NCI-H2196 (cell line): ENCODE results near the gene UACA.

ENCODE experiments used
- DNase-seq: peaks from one replicate; lab custom pipeline; 2025; ENCODE audit not compliant: unreplicated experiment; lab: John Stamatoyannopoulos, UW

UACA gene

DNA sequence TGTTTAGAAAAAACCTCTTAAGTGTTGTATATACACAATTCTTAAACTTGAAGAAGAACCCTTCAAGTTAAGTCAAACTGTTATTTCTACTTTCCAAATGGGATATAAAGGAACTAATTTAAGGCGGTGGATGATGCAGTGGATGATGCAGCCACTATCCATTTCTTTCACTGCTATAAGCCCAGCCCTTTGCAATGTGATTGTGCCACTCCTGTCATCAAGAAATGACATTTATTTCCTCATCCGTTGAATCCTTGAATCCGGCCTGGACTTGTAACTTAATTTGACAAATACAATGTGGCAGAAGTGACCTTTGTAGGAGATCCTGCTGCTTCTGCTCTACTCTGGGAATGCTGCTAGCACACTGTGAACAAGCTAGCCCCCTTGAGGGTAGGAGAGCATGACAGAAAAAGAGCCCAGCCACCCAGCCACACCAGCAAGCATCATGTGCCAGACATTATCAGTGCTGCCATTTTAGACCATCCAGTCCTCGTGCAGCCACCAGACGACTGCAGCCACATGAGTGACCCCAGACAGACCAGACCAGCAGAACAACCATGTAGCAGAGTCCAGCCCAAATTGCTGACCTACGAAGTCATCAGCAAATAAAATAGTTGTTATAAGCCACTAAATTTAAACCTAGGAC is 47.4 kb downstream of the UACA start:
- DNase-seq: no peak

DNA sequence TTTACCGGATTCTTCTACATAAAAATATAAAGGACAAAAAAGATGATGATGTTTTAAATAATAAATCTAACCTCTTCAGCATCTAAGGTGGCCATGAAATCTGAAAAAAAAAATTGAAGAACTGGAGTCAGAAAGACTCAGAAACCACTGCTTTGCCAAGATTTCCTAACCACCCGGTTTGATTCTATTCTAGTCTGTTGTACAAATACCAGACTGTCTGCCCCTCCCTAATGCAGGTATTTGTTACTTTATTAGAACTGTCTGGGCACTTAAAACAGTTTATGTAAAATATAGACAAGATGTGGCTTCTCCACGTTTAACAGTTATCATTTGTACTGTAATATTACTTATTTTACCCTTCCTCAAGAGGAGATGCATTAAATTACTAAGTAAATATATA is 48.8 kb downstream of the UACA start:
- no peak for DNase-seq

DNA sequence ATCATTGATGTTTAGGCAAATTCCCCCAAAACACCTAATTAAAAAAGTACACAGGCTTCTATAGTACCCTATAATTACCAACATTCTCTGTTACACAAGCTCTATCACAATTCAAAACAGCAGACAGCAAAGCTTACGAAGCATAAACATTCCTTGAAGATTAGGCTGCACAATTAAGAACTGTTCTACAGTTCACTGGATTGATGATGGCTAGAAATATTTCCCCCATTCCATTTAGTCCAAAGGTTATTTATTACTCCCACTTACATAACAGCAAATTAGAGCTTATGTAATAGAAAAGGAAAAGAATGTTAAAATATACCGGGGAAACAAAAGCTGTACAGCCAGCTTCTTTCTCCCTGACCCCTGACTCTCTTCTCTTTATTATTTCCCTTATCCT is 49.3 kb downstream of the UACA start:
- no peak for DNase-seq

DNA sequence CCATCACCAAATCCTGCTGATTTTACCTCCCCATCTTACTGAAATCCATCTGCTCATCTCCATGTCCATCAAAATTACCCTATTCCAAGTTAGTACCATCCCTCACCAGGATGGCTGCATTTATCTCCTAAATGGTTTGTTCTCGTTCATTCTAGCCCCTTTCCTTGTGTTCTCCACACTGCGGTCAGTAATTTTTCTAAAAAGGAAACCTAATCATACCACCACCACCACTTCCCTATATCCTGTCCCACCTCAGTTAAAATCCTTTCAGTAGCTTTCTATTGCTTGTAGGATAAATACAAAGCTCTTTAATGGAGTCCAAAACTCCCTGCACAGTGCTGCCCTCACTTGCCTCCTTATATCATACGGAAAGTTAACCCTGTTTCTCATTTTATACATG is 51.1 kb downstream of the UACA start:
- no peak for DNase-seq

DNA sequence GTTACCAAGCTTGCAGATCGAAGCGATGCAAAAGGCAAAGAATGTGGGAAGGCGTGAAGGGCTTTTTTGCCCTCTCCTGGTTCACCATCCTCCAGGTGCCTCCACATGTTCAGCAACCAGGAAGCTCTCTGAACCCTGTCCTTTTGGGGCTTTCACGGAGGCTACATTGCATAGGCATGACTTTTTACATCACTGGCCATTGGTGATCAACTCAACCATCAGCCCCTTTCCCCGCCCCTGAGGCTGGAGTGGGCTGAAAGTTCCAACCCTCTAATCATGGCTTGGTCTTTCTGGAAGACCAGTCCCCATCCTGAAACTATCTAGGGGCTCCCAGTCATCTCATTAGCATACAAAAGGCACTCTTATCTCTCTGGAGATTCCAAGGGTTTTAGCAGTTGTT is 52.6 kb downstream of the UACA start:
- DNase-seq: no peak

DNA sequence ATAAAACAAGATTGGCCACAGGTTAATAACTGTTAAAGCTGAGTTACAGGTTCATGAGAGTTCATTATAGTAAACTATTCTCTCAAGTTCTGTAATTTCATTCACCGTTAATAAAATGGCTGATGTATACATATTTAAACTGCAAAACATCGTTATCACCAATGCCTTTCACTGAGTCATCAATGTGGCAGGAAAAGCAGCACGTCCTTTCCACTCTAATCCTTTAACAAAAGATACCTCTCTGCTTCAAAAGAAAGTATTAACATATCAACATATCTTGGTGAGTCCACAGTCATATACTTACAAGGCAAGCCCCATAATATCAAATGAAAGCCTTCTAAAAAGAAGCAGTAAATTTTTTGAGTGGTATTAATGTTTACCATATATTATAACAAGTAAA is 54.5 kb downstream of the UACA start:
- DNase-seq: no peak

DNA sequence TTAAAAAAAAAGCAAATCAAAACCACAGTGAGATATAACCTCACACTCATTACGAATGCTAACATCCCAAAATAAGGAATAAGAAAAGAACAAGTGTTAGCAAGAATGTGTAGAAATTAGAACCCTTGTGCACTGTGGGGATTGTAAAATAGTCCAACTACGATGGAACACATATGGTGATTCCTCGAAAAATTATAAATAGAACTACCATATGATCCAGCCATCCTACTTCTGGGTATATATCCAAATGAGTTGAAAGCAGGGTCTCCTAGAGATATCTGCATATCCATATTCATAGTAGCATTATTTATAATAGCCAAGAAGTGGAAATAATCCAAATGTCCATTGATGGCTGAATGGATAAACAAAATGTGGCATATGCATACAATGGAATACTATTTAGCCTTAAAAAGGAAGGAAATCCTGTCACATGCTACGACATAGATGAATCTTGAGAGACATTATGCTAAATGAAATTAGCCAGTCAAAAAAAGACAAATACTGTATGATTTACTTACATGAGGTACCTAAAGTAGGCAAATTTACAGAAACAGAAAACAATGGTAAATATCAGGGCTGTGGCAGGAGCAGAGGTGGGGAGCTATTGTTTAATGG is 55.6 kb downstream of the UACA start:
- no peak for DNase-seq

DNA sequence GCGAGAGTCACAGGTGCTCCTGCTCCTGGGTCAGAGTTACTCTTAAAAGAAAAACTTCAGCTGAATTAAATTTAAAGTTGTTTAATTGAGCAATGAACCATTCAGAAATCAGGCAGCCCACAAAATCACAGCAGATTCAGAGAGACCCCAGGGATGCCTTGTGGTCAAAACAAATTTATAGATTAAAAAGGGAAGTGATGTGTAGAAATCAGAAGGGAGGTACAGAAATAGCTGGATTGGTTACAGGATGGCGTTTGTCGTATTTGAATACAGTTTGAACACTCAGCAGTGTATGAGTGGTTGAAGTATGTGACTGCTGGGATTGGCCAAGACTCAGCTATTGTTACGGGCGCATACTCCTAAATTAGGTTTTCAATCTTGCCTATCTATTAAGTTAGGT is 58.6 kb downstream of the UACA start:
- no peak for DNase-seq

DNA sequence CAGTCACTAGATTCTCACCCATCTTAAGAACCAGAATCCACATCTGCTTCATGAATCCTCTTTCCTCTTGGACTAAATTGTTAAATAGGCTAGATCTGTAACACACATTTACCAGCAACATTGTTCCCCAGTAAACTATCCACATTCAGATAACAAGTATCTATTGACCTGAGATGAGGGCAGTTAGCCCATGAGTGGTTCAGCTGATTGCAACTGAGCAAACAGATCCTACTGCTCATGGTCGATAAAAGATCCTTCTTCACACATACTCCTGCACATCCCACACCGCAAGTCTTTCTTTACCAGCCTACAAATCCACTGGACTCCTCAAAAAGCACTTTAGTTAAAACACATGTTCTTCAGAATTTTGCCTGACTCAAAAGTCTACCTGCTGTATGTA is 59.2 kb downstream of the UACA start:
- no peak for DNase-seq

DNA sequence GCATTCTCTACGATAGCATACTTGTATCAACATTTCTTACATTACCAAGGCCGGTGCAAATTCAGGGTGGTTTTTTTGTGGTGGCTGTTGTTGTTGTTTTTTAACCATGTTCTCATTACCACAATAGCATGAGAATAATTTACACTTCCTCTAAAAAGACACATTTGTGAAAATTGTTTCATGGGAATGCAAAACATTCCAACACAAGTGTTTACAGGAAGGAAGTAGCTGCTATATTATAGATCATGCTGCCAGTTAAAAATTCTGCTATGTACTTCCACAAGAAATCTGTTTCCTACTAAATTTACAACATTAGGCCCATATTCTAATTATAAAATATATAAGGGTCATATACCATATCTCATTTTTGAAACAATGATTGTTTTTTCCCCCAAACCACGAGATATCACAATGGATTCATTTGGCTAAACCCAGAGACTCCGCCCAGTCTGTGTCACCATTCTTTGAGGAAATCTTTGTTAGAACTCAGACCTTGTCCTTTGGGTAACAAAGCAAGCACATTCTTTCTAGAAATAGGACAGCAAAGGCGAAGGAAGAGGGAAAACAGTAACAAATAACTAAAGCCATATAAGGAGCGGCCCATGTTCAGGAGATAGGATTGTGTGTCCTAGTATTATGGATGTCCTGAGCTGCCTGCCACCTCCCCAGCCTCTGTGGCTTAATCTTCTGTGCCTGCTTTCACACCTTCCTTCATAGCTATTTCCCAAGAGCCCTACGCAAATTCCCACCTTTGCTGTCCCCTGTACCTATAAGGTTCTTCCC is 60.1 kb downstream of the UACA start:
- DNase-seq: no peak

DNA sequence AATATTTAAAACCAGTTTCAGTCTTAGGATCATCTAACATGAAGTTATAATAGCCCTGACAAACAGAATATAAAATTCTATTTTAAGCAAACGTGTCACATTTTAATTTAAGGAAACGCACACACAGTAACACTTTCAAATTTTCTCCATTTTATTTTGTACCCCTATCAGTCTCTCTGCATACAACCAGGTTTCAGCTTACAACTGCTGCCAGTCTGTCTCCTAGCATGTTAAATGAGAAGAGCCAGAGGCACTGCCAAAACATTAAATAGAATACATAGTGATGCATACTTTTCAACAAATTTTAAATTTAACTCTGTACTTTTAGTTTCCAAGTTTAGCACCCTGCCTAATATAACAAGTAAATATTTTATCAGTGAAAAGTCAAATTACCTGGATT is 60.8 kb downstream of the UACA start:
- no peak for DNase-seq

DNA sequence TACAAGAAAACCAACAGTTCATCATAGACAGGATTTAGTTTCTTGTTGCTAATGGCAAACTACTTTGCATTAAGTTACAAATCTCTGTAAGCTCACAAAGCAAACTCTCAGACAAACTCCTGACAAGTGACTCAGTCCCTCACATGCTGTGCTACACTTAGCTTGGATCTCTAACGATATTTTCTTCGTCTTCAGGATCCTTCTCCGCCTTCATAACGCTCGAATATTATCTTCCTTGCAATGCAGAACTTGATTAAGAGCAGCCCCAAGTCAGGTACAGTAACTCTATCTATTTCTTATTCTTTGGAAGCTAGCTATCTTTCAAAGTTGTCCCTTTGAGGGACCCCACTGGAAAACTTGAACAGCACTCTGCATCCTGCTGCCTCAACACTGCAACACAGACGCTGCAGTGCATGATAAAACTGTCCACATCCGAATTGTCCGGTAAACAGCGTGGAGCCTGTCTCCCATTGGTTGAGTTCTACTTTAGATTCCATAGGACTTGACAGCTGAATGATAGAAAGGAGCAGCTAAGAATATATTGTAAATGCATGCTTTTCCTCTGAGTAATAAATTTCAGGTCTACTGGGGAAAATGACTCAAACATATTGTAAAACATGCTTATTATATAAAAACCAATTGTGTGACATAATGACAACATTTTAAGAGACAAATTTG is 61.3 kb downstream of the UACA start:
- DNase-seq: no peak

DNA sequence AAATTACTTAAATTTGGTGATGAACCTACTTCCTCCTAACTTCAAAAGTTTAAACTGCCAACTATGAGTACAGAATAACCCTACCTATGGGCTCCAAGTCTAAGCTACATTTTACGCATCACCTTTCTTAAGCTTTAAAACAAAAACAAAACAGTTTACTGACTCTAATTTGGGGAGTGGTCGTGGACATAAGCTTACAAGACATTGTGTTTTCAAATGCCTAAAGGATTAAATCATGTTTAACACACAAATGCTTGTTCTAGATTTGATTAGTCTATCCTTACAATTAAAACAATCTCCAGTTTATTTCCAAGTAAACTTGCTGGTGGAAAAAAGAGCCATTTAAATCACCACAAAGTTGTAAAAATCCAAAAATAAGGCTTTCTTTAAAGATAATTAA is 62.2 kb downstream of the UACA start:
- DNase-seq: no peak

DNA sequence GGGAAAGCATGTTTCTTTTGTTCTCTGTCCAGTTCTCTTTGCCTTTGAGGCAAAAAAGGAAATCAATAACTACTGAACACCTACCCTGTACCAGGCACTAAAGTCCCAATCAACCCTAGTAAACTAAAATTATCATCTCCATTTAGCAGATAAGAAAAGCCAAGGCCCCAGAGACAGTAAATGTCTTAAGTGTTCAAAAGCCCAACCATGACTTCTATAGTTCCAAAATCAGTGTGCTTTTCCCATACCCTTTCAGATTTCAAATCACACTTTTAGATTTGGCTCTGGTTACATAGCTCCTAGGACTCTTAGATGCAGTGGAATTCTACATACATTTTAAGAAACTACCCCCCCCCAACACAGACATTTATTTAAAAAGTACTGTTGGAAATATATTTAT is 63.5 kb downstream of the UACA start:
- no peak for DNase-seq

DNA sequence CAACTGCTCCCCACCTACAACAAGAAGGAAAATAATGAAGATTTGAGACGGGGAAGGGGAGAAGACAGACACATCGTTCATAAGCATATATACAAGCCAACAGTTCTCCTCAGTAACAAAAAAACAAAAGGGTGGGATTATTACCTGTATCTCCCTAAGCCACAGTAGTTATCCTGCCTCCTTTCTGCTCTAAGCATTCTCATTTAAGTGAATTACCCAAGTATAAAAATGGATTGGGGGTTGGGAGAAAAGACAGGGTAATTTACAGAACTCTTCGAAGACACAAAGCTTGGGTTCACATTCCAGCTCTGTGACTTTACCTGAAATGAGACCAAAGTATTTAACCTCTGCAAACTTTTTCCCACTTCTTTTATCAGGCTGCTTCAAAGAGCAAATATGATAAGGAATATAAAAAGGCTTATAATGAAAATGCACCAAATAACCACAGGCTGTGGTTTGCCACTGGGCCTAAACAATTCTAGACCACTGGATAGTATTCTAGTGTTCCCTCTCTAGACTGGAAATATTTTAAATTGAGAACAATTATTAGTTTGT is 64.4 kb downstream of the UACA start:
- DNase-seq: no peak

DNA sequence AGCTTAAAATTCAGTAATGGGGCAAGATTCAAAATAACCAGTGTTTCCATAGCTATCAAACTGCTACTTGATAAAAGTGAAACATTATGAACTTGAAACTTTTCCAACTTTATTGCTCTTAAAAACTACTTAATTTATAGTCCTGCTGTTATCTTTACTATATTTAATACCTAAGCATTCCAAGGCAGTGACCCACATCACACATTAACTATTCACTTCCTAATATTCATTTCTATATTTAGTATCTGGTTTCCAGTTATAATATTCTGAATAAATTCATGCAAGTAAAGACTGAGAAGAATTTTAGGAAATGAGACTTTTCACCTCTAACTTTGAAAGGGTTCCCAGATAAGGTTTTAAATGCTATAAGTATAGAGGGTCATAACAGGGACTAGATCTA is 64.9 kb downstream of the UACA start:
- no peak for DNase-seq

DNA sequence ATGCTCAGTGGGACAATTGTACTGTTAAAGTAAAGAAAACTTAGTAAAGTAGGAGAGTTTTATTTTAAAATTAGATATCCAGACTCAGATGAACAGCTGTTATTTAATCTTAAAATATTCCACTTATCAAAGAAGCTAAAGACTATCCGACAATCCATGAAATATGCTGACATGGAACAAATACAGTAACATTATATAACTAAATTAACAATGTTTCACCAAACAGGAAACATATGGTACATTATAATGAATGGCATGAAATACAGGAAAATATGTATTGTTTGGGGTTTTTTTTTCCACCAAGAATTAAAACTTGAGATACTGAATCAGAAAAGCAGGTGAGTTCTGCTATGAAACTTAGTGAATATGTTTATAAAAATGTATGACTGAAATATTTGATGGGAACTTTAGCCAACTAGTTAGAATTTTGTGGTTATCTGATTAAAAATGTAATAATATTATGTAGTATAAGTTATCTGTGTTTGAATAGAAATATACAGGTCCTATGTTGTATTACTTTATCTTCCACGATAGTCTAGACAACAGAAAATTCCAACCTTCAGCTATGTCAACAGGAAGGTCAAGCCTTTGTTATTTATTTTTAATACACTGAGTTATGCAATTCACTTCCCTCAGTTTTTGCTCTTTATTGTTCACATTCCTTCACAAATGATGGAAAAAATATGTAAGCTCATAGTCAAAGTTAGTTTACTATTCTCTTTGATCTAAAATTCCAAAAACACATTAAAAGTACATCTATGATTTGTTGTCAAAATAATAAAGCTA is 72.7 kb downstream of the UACA start:
- no peak for DNase-seq

DNA sequence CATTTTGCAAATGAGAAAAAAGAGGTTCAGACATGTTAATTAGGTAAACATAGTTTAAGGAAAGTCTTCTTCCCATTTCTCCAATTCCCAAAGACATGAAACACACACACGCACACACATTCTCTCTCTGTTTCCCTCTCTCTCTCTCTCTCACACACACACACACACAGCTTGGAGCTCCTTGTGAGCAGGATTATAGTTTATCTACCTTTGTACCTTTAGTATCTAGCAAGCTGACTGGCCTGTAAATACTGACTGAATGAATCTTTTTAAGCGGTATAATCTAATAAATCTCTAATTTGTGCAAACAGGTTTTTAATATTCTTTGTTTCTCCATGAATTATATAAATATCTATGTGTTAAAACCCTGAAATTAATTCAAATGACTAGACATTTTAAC is 73.3 kb downstream of the UACA start:
- DNase-seq: no peak

DNA sequence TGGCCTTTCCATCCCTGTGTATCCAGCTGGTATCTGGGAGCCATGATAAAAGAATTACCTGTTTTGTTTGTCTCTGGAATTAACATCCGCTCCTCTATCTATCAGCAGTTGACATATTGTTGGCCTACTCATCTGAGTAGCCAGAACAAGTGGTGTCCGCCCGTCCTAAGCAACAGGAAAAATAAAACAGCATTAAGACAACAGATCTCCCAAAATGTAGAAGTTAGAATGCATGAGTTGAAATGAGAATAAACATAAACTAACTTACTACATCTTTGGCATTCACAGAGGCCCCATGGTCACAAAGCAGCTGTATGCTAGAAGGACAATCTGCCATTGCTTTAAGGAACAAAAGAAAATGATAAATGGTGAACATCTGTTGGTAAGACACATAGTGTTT is 75.9 kb downstream of the UACA start:
- no peak for DNase-seq

DNA sequence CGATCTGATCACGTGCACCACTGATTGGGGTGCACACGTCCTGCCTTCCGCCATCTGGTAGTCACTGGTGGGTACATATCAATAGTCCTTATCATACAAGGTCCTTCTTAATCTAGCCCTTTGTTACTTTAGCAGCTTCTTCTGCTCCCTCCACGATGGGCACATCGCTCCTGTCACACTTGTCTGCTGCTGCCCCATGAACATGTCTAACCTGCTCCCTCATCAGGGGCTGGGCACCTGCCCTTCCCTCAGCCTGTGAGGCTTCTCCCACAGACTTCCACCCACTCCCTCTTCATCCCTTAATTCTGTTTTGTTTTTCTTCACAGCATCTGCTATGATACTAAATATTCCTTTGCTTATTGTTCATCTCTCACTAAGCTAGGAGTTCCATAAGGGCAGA is 82.5 kb downstream of the UACA start:
- DNase-seq: no peak

DNA sequence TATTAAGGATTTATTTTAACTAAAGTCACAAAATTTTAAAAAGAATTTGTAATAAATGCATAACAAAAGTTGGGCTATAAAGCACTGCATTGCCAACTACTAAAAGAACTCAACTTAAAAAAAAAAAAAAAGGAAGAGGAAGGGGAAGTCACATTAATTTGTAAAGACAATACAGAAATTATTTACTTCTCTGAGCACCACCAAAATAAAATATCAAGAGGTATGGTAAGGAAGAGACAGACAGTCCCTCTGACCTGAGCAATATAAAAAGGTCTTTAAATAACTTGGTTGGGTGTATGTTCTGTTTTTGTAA is 83.5 kb downstream of the UACA start:
- DNase-seq: no peak
